Measurements from ENCODE around the gene MYBBP1A. TPM values are rescaled to one million over a fixed set of nuclear protein-coding genes. Genes with fewer than 3 reads are reported as not detected.

Gene MYBBP1A
- total RNA-seq, 1 experiment from 2014 or later: 163 TPM

DNA sequence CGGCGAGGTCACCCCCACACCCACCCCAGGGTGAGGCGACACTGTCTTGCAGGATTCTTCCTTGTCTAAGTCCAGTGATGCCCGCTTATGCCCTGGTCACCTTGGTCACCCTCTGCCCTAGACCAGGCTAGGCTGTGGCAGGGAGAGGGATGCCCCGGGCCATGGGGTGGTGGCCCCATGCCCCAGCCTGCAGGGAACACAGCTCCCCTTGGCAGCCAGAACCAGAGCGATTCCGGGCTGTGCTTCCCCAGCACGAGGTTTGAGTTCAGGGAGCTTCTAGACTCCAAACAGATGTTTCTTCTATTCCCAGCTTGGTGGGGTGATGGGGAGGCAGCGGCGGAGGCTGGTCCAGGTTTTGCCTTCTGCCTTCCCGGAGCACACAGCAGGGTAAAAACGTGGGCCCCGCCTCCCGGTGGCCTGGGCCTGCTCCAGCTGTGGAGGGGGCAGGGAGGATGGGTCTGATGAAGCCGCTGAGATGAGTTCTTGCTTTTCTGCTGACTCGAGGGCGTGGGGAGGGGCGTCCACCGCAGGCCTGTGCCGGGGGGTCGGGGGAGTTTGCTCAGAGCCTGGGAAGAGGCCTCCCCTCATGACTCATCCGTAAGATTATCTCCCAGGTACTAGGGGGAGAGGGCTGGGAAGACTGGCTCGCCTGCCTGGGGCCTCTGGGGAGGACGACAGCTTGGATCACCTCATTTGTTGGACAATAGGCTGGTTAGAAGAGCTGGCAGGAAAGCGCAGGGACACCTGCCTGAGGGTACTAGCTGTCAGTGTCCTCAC lies 44.5 kb upstream of the MYBBP1A start:
- CTCF ChIA-PET: interaction anchor here (0.6 to 4.6 kb wide), 6 partner anchors 23 to 252 kb away, joined by 3 to 30 read pairs (median 4); no protein-coding TSS in a partner anchor
- no peaks in the 10 kb centered on the region for H3K36me3 Mint-ChIP-seq
- H3K27me3 Mint-ChIP-seq (ENCODE audit: low read depth): no peaks in the 10 kb centered on the region
- DNase-seq (ENCODE audit: low spot score) (peak; percentile 71), ATAC-seq (peak; percentile 62)
- H3K27ac Mint-ChIP-seq: peak overlapping the region; percentile 51
- peaks cover 33% of the 10 kb centered on the region for H3K4me1 Mint-ChIP-seq
- TF ChIP-seq, protein P1, sequence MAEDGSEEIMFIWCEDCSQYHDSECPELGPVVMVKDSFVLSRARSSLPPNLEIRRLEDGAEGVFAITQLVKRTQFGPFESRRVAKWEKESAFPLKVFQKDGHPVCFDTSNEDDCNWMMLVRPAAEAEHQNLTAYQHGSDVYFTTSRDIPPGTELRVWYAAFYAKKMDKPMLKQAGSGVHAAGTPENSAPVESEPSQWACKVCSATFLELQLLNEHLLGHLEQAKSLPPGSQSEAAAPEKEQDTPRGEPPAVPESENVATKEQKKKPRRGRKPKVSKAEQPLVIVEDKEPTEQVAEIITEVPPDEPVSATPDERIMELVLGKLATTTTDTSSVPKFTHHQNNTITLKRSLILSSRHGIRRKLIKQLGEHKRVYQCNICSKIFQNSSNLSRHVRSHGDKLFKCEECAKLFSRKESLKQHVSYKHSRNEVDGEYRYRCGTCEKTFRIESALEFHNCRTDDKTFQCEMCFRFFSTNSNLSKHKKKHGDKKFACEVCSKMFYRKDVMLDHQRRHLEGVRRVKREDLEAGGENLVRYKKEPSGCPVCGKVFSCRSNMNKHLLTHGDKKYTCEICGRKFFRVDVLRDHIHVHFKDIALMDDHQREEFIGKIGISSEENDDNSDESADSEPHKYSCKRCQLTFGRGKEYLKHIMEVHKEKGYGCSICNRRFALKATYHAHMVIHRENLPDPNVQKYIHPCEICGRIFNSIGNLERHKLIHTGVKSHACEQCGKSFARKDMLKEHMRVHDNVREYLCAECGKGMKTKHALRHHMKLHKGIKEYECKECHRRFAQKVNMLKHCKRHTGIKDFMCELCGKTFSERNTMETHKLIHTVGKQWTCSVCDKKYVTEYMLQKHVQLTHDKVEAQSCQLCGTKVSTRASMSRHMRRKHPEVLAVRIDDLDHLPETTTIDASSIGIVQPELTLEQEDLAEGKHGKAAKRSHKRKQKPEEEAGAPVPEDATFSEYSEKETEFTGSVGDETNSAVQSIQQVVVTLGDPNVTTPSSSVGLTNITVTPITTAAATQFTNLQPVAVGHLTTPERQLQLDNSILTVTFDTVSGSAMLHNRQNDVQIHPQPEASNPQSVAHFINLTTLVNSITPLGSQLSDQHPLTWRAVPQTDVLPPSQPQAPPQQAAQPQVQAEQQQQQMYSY (CRISPR knock-in tag; IDR thresholded peaks at IDR 0.05): peak; percentile 93
- TF ChIP-seq ZNF263 (CRISPR knock-in tag; IDR thresholded peaks at IDR 0.05; ENCODE audit: low read depth) (peak; percentile 89), EMX1 (CRISPR knock-in tag; IDR thresholded peaks at IDR 0.05) (no peak), TCF7 (CRISPR knock-in tag; IDR thresholded peaks at IDR 0.05; ENCODE audit: low read depth) (no peak), TP53 (CRISPR knock-in tag; IDR thresholded peaks at IDR 0.05) (peak; percentile 37; the same call in 1 of the 2 replicates)
- TF ChIP-seq, protein P2, sequence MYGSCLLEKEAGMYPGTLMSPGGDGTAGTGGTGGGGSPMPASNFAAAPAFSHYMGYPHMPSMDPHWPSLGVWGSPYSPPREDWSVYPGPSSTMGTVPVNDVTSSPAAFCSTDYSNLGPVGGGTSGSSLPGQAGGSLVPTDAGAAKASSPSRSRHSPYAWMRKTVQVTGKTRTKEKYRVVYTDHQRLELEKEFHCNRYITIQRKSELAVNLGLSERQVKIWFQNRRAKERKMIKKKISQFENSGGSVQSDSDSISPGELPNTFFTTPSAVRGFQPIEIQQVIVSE (CRISPR knock-in tag; IDR thresholded peaks at IDR 0.05; ENCODE audit: borderline replicate concordance): no peak
- TF ChIP-seq, protein P3, sequence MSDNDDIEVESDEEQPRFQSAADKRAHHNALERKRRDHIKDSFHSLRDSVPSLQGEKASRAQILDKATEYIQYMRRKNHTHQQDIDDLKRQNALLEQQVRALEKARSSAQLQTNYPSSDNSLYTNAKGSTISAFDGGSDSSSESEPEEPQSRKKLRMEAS (CRISPR knock-in tag; IDR thresholded peaks at IDR 0.05): 0 out of 2 replicates have a peak, but pooled peaks have one; percentile 20
- H3K9me3 Mint-ChIP-seq: no peaks in the 10 kb centered on the region
- POLR2A ChIA-PET: interaction anchor here (0.8 kb wide), 1 partner anchor 13 kb away, joined by 3 read pairs; no protein-coding TSS in a partner anchor
- peak overlapping the region; percentile 39 for H3K4me3 Mint-ChIP-seq

DNA sequence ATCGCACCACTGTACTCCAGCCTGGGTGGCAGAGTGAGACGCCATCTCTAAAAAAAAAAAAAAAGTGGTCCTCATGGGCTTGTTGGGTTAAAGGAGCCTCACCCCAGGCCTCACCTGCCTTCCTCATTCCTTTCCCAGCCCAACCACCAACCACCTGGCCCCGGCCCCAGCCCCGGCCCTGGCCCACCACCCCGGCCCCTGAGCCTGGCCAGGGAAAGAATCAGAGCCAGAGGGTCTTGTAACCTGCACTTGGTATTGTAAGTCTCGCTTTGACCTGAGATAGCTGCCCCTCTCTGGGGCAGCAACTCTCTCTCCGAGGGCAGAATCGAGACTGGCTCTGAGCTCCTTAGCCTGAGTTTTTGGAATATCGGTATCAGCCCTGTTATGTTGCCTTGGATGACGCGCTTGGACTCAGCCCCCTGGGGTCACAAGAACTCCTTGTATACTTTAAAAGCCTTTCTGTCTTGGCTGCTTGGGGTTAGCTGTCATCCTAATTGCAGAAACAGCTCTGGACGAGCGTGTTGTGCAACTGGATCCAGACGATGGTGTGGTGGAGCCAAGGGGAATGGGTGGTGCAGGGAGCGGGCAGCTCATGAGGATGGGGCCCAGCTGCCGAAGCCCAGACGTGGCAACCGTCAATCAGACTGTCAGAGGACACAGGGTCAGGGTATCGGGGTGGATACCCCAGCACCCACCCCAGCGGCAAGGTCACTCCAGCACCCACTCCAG lies 43.8 kb upstream of the MYBBP1A start:
- no peaks in the 10 kb centered on the region for H3K9me3 Mint-ChIP-seq
- DNase-seq (ENCODE audit: low spot score): no peak
- H3K36me3 Mint-ChIP-seq: no peaks in the 10 kb centered on the region
- H3K4me1 Mint-ChIP-seq: peaks cover 31% of the 10 kb centered on the region
- H3K4me3 Mint-ChIP-seq: no peak overlapping the region
- no peak overlapping the region for H3K27ac Mint-ChIP-seq
- ChIA-PET POLR2A (no interaction called here), CTCF (interaction anchor here (1.2 to 4.6 kb wide), 6 partner anchors 10 to 37 kb away, joined by 3 to 30 read pairs (median 4); no protein-coding TSS in a partner anchor)
- H3K27me3 Mint-ChIP-seq (ENCODE audit: low read depth): no peaks in the 10 kb centered on the region
- no peak for ATAC-seq
- TF ChIP-seq, protein P1 (CRISPR knock-in tag; IDR thresholded peaks at IDR 0.05): no peak

DNA sequence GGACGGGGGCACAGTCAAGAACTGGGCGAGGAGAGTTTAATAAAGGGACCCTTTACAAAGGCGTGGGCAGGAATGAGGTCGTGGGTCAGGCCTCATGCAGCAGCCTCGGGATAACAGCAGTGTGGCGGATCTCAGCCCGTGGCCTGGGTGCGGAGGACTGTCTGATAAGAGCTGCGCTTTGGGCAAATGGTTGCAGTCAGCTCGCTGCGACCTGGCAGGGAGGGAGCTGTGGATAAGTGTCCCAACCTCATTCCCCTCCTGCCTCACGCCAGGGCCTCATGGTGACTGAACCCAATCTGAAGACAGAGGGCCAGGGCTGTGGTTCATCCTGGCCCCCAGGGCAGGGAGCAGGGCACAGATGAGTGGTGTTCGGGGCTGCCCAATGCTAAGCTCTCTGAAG lies 42.8 kb upstream of the MYBBP1A start:
- H3K4me1 Mint-ChIP-seq: peaks cover 34% of the 10 kb centered on the region
- H3K36me3 Mint-ChIP-seq: no peaks in the 10 kb centered on the region
- no peak for DNase-seq (ENCODE audit: low spot score)
- peak overlapping the region; percentile 63 for H3K27ac Mint-ChIP-seq
- ChIA-PET POLR2A (interaction anchor here (0.9 kb wide), 1 partner anchor 11 kb away, joined by 4 read pairs; no protein-coding TSS in a partner anchor), CTCF (interaction anchor here (1.2 to 4.6 kb wide), 4 partner anchors 9 to 31 kb away, joined by 4 to 30 read pairs (median 16); no protein-coding TSS in a partner anchor)
- no peak for ATAC-seq
- H3K27me3 Mint-ChIP-seq (ENCODE audit: low read depth): no peaks in the 10 kb centered on the region
- no peak overlapping the region for H3K4me3 Mint-ChIP-seq
- no peaks in the 10 kb centered on the region for H3K9me3 Mint-ChIP-seq
- TF ChIP-seq CBFB (CRISPR knock-in tag; IDR thresholded peaks at IDR 0.05; ENCODE audit: low read depth): no peak
- TF ChIP-seq, protein P4, sequence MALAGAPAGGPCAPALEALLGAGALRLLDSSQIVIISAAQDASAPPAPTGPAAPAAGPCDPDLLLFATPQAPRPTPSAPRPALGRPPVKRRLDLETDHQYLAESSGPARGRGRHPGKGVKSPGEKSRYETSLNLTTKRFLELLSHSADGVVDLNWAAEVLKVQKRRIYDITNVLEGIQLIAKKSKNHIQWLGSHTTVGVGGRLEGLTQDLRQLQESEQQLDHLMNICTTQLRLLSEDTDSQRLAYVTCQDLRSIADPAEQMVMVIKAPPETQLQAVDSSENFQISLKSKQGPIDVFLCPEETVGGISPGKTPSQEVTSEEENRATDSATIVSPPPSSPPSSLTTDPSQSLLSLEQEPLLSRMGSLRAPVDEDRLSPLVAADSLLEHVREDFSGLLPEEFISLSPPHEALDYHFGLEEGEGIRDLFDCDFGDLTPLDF (CRISPR knock-in tag; IDR thresholded peaks at IDR 0.05): no peak
